ENCODE results near the gene PM20D2. TPM values are rescaled to one million over a fixed set of nuclear protein-coding genes. Genes with fewer than 3 reads are reported as not detected.

The PM20D2 gene
- total and polyA plus RNA-seq, 8 donors = 8.6 to 30.8 (median 24.0) TPM

GRCh38 chr6:89198235-89198634 lies 52.4 kb downstream of the PM20D2 start:
- H3K27ac ChIP-seq = no peak overlapping the region
- ATAC-seq = no peak
- no peak overlapping the region for H3K4me3 ChIP-seq
- no peaks in the 10 kb centered on the region for H3K4me1 ChIP-seq
- DNase-seq = no peak
- no peaks in the 10 kb centered on the region for H3K27me3 ChIP-seq
- intact Hi-C loops (cut with DNase I) = no loop called here
- H3K9me3 ChIP-seq = peaks cover 0 to 11% of the 10 kb centered on the region in 2 donors
- H3K36me3 ChIP-seq = no peaks in the 10 kb centered on the region
- TF ChIP-seq CTCF (IDR thresholded peaks at IDR 0.05) = no peak

GRCh38 chr6:89199579-89199978 lies 53.7 kb downstream of the PM20D2 start:
- Histone ChIP-seq H3K36me3 (no peaks in the 10 kb centered on the region), H3K27me3 (no peaks in the 10 kb centered on the region), H3K27ac (no peak overlapping the region), H3K4me1 (no peaks in the 10 kb centered on the region), H3K4me3 (no peak overlapping the region), H3K9me3 (peaks cover 0 to 8% of the 10 kb centered on the region in 2 donors)
- no peak for ATAC-seq
- no peak for DNase-seq
- TF ChIP-seq CTCF (IDR thresholded peaks at IDR 0.05) = no peak
- intact Hi-C loops (cut with DNase I) = no loop called here

- Histone ChIP-seq H3K27ac (no peak overlapping the region), H3K27me3 (no peaks in the 10 kb centered on the region), H3K36me3 (no peaks in the 10 kb centered on the region), H3K9me3 (no peaks in the 10 kb centered on the region), H3K4me1 (no peaks in the 10 kb centered on the region), H3K4me3 (no peak overlapping the region)
- TF ChIP-seq CTCF (IDR thresholded peaks at IDR 0.05) = no peak
- DNase-seq (no peak), ATAC-seq (no peak)
- intact Hi-C loops (cut with DNase I) = no loop called here
Observed at GRCh38 chr6:89200706-89201215, 54.9 kb downstream of the PM20D2 start.

- H3K4me1 ChIP-seq = no peaks in the 10 kb centered on the region
- H3K27ac ChIP-seq = no peak overlapping the region
- H3K36me3 ChIP-seq = no peaks in the 10 kb centered on the region
- DNase-seq = no peak
- H3K27me3 ChIP-seq = no peaks in the 10 kb centered on the region
- H3K4me3 ChIP-seq = no peak overlapping the region
- no peak for TF ChIP-seq CTCF (IDR thresholded peaks at IDR 0.05)
- H3K9me3 ChIP-seq = no peaks in the 10 kb centered on the region
- ATAC-seq = no peak
- intact Hi-C loops (cut with DNase I) = no loop called here
Observed at GRCh38 chr6:89204096-89204495, 58.2 kb downstream of the PM20D2 start.

GRCh38 chr6:89205819-89206218 lies 60.0 kb downstream of the PM20D2 start:
- intact Hi-C loops (cut with DNase I) = no loop called here
- Histone ChIP-seq H3K4me3 (no peak overlapping the region), H3K27me3 (no peaks in the 10 kb centered on the region), H3K36me3 (no peaks in the 10 kb centered on the region), H3K4me1 (no peaks in the 10 kb centered on the region), H3K9me3 (no peaks in the 10 kb centered on the region), H3K27ac (no peak overlapping the region)
- ATAC-seq (no peak), DNase-seq (no peak)
- TF ChIP-seq CTCF (IDR thresholded peaks at IDR 0.05) = no peak
